HG03521 (cell line): ENCODE measurements around the gene HCFC1.

Experiments used
- ATAC-seq: cut with Tn5 transposase; IDR thresholded peaks from one replicate; pipeline ENCODE4 v1.9.1; 2021; ENCODE audit warnings: mild to moderate bottlenecking, moderate library complexity; ENCODE audit not compliant: unreplicated experiment

The HCFC1 gene

DNA sequence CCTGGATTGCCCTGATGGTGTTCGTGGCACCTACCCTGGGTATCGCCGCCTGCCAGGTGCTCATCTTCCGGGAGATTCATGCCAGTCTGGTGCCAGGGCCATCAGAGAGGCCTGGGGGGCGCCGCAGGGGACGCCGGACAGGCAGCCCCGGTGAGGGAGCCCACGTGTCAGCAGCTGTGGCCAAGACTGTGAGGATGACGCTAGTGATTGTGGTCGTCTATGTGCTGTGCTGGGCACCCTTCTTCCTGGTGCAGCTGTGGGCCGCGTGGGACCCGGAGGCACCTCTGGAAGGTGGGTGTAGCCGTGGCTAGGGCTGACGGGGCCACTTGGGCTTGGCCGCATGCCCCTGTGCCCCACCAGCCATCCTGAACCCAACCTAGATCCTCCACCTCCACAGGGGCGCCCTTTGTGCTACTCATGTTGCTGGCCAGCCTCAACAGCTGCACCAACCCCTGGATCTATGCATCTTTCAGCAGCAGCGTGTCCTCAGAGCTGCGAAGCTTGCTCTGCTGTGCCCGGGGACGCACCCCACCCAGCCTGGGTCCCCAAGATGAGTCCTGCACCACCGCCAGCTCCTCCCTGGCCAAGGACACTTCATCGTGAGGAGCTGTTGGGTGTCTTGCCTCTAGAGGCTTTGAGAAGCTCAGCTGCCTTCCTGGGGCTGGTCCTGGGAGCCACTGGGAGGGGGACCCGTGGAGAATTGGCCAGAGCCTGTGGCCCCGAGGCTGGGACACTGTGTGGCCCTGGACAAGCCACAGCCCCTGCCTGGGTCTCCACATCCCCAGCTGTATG, 65.3 kb downstream of the HCFC1 start:
- no peak for ATAC-seq

DNA sequence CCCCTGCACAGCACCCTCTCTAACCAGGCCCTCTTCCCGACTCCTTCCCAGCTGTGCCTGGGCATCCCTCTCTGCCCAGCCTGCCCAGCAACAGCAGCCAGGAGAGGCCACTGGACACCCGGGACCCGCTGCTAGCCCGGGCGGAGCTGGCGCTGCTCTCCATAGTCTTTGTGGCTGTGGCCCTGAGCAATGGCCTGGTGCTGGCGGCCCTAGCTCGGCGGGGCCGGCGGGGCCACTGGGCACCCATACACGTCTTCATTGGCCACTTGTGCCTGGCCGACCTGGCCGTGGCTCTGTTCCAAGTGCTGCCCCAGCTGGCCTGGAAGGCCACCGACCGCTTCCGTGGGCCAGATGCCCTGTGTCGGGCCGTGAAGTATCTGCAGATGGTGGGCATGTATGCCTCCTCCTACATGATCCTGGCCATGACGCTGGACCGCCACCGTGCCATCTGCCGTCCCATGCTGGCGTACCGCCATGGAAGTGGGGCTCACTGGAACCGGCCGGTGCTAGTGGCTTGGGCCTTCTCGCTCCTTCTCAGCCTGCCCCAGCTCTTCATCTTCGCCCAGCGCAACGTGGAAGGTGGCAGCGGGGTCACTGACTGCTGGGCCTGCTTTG, 66.0 kb downstream of the HCFC1 start:
- no peak for ATAC-seq

DNA sequence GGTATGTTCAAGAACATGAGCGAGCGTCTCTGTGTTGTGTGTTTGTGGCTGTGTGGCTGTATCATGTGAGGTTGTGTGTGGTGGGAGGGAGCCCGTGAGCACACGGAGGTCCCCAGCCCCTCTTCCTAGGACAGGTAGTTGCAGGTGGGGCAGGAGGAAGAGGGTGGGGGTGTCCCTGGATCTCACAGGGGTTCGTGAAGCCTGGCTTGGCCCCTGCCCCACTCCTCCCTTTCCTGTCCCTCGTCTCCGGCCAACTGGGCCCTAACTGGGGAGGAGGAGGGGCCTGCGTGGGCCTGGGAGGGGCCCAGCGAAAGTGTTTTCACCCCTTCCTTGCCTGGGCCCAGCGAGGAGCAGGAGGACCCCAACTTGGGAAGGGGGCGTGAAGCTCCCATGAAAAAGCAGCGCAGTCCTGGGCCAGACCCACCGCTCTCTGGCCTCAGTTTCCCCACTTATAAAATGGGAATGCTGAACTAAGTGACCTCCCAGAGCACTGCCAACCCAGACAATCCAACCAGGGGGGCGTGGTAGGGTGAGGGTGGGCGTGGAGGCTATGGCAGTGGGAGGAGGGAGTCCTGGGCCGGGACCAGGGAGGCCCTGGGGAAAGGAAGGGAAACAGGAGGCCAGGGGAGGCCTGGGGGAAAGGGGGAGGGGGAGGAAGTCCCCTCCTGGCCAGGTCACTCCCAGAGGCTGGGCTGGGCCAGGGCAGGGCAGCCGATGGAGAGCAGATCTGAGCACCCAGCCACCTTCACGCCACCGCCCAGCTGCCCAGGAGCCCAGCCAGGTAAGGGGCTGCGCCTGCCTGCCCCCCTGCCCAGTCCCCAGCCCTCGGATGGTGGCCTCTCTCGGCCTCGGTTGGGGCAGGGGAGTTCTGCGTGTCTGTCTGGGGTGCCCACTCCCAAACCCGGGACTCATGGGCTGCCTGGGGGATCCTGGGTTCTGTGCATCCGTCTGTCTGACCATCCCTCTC, 67.3 kb downstream of the HCFC1 start, which contains the start of gene AVPR2:
Gene AVPR2 (plus strand): TSS at position 683 of the 967 bp plus-strand sequence. CDS start 473 bp downstream, outside the sequence.
- no peak for ATAC-seq

DNA sequence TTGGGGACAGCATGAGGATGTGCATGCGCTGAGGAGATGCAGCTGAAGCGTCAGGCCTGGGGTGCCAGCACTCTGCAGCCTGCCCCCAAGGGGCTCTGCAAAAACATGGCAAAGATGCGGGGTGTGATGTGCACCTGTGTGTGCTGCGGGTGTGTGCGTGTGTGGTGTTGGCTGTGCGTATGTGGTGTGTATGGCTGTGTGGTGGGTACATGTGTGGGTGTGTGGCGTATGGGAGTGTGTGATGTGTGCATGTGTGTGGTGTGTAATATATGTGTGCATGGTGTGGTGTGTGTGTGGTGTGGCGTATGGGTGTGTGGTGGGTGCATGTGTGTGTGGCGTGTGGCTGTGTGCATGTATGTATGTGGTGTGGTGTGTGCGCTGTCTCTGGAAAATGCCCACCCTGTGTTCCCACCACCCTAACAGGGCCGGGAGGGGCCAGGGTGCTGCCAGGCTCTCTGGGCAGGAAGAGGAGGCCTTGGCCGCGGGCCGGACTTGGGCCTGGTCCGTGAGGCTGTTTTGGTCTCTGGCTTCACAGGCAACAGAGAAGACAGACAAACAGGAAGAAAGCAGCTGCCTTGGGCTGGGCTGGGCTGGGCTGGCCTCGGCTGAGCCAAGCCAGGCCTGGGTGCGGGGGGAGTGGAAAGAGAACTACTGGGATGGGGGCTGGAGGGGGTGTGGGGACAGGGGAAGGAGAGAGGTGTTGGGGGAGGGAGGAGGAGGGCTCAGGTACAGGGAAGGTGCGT, 68.2 kb downstream of the HCFC1 start:
- ATAC-seq, result no peak

DNA sequence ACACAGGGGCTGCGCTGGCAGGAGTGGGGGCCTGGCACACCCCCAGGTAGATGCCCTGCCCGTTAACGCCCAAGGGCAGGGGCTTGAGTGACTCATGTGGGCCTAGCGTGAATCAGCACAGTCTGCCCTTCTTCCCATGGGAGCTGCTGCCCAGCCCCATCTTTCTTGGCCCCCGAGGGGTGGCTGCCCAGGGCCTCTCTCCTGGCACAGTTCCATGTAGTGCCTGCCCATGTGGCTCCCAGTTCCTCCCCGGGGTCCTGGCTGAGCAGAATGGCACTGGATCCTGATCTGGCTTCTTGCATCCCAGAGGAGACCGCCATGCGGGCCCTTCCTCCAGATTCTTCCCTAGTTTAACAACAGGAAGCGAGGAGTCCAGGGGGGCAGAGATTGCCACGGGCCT, 69.2 kb downstream of the HCFC1 start:
- ATAC-seq, result no peak

DNA sequence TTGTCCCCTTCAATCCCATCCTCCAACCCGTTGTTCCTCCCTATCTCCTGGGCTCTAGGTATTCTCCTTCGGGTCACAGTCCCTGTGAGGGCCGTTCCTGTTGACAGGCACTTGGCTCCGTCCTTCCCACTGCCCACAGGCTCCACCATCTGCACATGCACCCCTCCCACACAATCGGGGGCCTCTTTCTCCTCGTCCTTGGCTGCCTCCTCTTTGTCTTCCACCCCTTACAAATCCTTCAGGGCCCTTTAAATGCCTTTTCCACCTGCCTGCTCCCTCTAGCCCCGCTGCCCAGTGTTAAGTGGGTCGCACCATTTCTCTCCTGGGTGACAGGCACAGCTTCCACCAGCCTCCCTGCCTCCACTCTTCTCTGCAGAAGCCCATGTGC, 69.9 kb downstream of the HCFC1 start:
- no peak for ATAC-seq

DNA sequence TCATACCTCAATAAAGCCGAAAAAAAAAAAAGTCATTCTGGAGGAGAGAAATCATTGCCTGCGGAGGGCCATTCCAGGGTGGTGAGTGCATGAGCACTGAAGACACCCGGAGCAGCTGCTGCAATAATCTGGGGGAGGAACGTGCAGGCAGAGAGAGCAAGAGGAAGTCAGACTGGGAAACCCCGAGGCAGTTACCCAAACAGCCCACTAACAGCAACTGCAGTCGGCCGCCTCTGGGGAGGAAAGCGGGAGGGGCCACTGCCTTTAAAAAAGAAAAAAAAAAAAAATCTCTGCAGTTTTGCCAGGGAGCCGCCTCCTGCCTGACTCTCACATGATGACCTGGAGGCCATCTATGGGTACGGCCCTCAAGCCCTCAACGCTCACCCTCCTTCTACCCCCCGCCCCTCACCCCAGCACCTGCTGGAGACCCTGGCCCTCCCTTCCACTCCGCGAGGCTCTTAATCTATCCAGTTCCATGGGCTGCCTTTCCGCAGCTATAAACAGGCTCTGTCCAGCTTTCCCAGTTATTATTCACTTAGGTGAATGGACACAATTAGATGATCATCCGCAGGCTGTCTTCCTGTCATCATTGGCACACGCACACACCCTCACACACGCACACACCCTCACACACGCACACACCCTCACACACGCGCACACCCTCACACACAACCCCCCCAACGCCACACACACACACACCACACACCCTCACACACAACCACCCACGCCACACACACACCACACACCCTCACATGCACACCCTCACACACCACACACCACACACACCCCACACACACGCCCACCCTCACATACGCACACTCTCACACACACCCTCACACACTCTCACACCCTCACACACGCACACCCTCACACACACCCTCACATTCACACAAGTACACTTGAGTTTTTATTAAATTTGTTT, 70.5 kb downstream of the HCFC1 start:
- peak; percentile 58 for ATAC-seq

DNA sequence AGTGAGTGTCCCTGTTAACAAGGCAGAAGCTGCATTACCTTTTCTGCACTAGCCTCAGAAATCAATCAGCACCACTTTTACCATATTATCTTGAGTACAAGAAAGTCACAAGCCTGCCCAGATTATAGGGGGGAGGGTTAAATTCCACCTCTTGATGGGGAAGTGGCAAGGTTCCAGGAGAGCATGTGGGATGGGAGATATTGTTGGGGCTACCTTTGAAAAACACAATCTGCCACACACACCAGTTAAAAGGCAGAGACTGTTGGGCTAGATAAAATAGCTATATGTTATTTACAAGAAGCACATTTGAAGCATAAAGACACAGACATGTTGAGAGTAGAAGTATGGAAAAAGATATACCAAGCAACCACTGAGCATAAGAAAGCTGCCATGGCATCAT, 73.7 kb downstream of the HCFC1 start:
- no peak for ATAC-seq
